ACC112 (cell line): ENCODE measurements around the gene ANXA2.
"Not testable (repeated sequence)": the region's sequence is repeated elsewhere in the genome, so short reads cannot be mapped to it uniquely, and the experiment has no call there.

ENCODE experiments used
- H2AFZ ChIP-seq: fragments of 200-600 bp; sonication (generic); one replicate; pipeline ENCODE4 v1.6.0; 2017; ENCODE audit warnings: antibody characterized with exemption, low read length; ENCODE audit not compliant: unreplicated experiment
- H3K27ac ChIP-seq: fragments of 200-600 bp; sonication (generic); 2 replicates; pipeline ENCODE4 v1.5.1; 2014; ENCODE audit warnings: low read depth, mild to moderate bottlenecking, antibody characterized with exemption, low read length, moderate library complexity
- H3K27me3 ChIP-seq: fragments of 200-600 bp; sonication (generic); 2 replicates; pipeline ENCODE4 v1.6.1; 2014; ENCODE audit warnings: mild to moderate bottlenecking, antibody characterized with exemption, low read length, moderate library complexity, mixed read lengths; ENCODE audit not compliant: insufficient read depth
- H3K36me3 ChIP-seq: fragments of 200-600 bp; sonication (generic); 2 replicates; pipeline ENCODE4 v1.6.1; 2016; ENCODE audit warnings: mild to moderate bottlenecking, antibody characterized with exemption, low read length, moderate library complexity, mixed read lengths; ENCODE audit not compliant: insufficient read depth
- H3K4me1 ChIP-seq: fragments of 200-600 bp; sonication (generic); one replicate; pipeline ENCODE4 v1.6.1; 2016; ENCODE audit warnings: low read length, mixed read lengths; ENCODE audit not compliant: insufficient read depth, unreplicated experiment, control insufficient read depth
- H3K4me3 ChIP-seq: fragments of 200-600 bp; sonication (generic); 2 replicates; pipeline ENCODE4 v1.5.1; 2014; ENCODE audit warnings: mild to moderate bottlenecking, low read depth, low read length
- H3K79me2 ChIP-seq: fragments of 200-600 bp; sonication (generic); one replicate; pipeline ENCODE4 v1.6.0; 2016; ENCODE audit warnings: low read length; ENCODE audit not compliant: control insufficient read depth, unreplicated experiment, insufficient read depth

Gene ANXA2

DNA sequence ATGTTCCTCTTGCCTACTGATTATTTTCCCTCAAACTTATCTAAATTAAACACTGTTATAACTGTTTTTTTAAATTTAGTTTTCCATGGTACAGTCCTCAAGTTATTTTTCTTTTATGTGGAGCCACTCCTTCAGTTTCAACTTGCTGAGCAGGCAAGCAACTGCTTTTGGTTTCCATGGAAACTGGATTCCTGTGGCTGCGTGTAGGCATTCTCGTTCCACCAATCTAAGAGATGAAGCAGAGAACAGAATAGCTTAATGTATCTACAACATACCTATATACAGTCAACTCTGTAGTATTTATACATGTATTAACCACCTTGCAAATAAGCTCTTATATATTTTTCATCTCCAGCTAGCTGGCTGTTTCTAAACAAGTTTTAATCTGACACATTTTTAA lies 25.8 kb upstream of the ANXA2 start:
- H3K36me3 ChIP-seq, result no peaks in the 10 kb centered on the region
- H3K4me3 ChIP-seq, result peak overlapping the region; percentile 44
- H3K4me1 ChIP-seq, result peaks cover 68% of the 10 kb centered on the region
- no peak overlapping the region for H2AFZ ChIP-seq
- H3K27me3 ChIP-seq, result no peaks in the 10 kb centered on the region
- peak overlapping the region; percentile 96 for H3K27ac ChIP-seq
- H3K79me2 ChIP-seq, result peaks cover 4% of the 10 kb centered on the region

- H3K4me1 ChIP-seq, result peaks cover 53% of the 10 kb centered on the region
- H3K27ac ChIP-seq, result peak overlapping the region; percentile 96
Measured at GRCh38 chr15:60421544-60421943, 23.8 kb upstream of the ANXA2 start.

GRCh38 chr15:60420203-60420716 lies 22.5 kb upstream of the ANXA2 start:
- Histone ChIP-seq H3K27me3 (no peaks in the 10 kb centered on the region), H3K36me3 (no peaks in the 10 kb centered on the region), H3K79me2 (no peaks in the 10 kb centered on the region), H3K4me3 (no peak overlapping the region), H2AFZ (no peak overlapping the region), H3K27ac (peak overlapping the region; percentile 96), H3K4me1 (peaks cover 49% of the 10 kb centered on the region)

More at GRCh38 chr15:60421544-60421943, 23.8 kb upstream of the ANXA2 start:
- Histone ChIP-seq H2AFZ (no peak overlapping the region), H3K4me3 (peak overlapping the region; percentile 34; the same call in 1 of the 2 replicates), H3K27me3 (no peaks in the 10 kb centered on the region), H3K36me3 (no peaks in the 10 kb centered on the region), H3K79me2 (peaks cover 4% of the 10 kb centered on the region)

DNA sequence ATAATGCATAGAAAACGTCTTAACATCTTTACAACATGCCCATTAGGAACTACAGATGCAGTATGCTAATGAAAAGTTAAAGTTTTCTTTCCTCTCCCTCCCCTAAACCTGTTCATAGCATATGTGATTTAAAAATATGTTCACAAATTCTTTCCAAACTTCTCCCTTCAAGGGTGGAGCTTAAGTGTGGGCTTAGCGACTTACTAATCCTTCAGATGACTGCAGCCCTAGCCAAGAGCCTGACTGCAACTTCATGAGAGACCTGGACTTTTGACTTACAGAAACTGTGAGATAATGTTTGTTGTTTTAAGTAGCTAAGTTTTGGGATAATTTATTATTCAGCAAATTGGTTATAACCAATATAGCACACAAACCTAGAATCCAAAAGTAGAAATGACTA lies 22.0 kb upstream of the ANXA2 start:
- Histone ChIP-seq H3K4me1 (peaks cover 49% of the 10 kb centered on the region), H3K27ac (no peak overlapping the region), H3K27me3 (no peaks in the 10 kb centered on the region), H3K79me2 (no peaks in the 10 kb centered on the region), H3K36me3 (no peaks in the 10 kb centered on the region), H2AFZ (no peak overlapping the region), H3K4me3 (no peak overlapping the region)

DNA sequence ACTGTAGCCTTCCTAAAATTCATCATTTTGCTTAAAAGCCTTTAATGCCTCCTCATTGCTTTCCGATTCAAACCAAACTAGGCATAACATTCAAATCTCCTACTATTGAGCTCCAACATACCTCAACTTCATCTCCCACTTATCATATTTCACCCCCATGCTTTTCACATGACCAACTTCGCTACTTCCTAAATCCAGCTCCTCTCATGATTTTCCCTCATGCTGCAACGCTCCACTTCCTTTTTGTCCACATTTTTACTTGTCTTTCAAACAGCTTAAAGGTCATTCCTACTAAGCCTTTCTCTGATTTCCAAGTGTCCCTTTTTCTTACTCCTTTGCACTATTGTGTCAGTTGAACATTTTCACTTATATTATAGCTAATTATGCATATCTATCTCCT lies 20.3 kb upstream of the ANXA2 start:
- H3K79me2 ChIP-seq, result no peaks in the 10 kb centered on the region
- H3K36me3 ChIP-seq, result no peaks in the 10 kb centered on the region
- H3K4me3 ChIP-seq, result no peak overlapping the region
- no peaks in the 10 kb centered on the region for H3K27me3 ChIP-seq
- H3K27ac ChIP-seq, result no peak overlapping the region
- peaks cover 50% of the 10 kb centered on the region for H3K4me1 ChIP-seq
- H2AFZ ChIP-seq, result no peak overlapping the region

DNA sequence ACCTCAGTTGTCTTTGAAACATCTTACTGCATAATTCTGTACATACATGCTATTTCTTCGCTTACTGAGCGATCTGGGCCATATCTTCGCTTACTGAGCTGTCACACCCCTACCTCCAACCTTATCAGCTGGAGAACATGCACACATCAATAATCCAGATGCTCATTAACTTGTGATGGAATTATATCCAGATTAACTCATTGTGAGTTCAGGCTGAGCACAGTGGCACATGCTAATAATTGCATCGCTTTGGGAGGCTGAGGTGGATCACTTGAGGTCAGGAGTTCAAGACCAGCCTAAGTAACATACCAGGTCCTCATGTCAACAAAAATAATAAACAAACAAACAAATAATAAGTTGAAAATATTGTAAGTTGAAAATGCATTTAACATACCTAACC lies 19.3 kb upstream of the ANXA2 start:
- H3K79me2 ChIP-seq, result no peaks in the 10 kb centered on the region
- no peak overlapping the region for H3K4me3 ChIP-seq
- H3K4me1 ChIP-seq, result peaks cover 44% of the 10 kb centered on the region
- no peaks in the 10 kb centered on the region for H3K36me3 ChIP-seq
- no peak overlapping the region for H2AFZ ChIP-seq
- H3K27ac ChIP-seq, result no peak overlapping the region
- H3K27me3 ChIP-seq, result no peaks in the 10 kb centered on the region

GRCh38 chr15:60416484-60416883 lies 18.7 kb upstream of the ANXA2 start:
- H2AFZ ChIP-seq, result no peak overlapping the region
- H3K27me3 ChIP-seq, result no peaks in the 10 kb centered on the region
- H3K4me3 ChIP-seq, result no peak overlapping the region
- no peak overlapping the region for H3K27ac ChIP-seq
- H3K79me2 ChIP-seq, result no peaks in the 10 kb centered on the region
- no peaks in the 10 kb centered on the region for H3K36me3 ChIP-seq
- peaks cover 40% of the 10 kb centered on the region for H3K4me1 ChIP-seq

- peaks cover 19% of the 10 kb centered on the region for H3K4me1 ChIP-seq
- no peaks in the 10 kb centered on the region for H3K36me3 ChIP-seq
- no peak overlapping the region for H3K4me3 ChIP-seq
- H3K27me3 ChIP-seq, result no peaks in the 10 kb centered on the region
- H3K79me2 ChIP-seq, result no peaks in the 10 kb centered on the region
- H2AFZ ChIP-seq, result peak overlapping the region; percentile 10
- no peak overlapping the region for H3K27ac ChIP-seq
Measured at GRCh38 chr15:60414016-60414682, 16.4 kb upstream of the ANXA2 start.

DNA sequence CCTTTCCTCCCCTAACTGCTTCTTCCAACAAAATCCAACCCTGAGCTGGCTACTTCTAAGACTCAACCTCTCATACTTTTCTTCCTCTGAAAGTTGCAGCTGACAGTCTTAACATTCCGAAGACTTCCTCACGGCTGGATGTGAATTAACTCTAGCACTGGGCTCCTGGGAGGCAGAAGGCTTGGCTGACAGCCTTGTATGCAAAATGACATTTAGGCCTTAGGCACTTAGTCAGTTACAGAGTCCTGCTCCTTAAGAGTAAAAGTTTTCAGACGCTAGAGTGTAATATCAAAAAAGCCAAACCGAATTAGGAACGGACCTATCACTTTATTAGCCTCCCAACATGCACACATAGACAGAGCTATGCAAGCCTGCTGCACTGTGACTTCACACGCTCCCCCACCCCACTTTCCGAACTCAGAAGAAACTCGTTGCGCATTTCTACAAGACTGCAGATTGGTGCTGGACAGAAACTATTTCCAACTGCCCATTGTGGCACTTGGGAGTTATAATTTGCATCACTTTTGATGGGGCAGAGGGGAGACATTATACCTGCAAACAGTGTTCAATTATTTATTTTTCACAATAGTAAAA lies 15.5 kb upstream of the ANXA2 start:
- H3K36me3 ChIP-seq, result no peaks in the 10 kb centered on the region
- 0 out of 2 replicates have a peak overlapping the region, but pooled peaks have one; percentile 13 for H3K27ac ChIP-seq
- H3K4me1 ChIP-seq, result peaks cover 26% of the 10 kb centered on the region
- no peaks in the 10 kb centered on the region for H3K79me2 ChIP-seq
- peak overlapping the region; percentile 28 for H2AFZ ChIP-seq
- H3K27me3 ChIP-seq, result no peaks in the 10 kb centered on the region
- H3K4me3 ChIP-seq, result no peak overlapping the region

DNA sequence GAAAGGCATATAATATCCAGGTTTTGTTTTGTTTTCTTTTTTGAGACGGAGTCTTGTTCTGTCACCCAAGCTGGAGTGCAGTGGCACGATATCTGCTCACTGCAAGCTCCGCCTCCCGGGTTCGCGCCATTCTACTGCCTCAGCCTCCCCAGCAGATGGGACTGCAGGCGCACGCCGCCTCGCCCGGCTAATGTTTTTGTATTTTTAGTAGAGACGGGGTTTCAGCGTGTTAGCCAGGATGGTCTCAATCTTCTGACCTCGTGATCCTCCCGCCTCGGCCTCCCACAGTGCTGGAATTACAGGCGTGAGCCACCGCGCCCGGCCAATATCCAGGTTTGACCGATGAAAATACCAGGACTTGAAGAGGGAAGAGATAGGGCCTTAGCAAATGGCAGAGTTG lies 15.0 kb upstream of the ANXA2 start:
- not testable (repeated sequence) for H3K4me3 ChIP-seq, H2AFZ ChIP-seq, H3K27me3 ChIP-seq, H3K36me3 ChIP-seq, H3K79me2 ChIP-seq
- Histone ChIP-seq H3K27ac (0 out of 2 replicates have a peak overlapping the region, but pooled peaks have one; percentile 13), H3K4me1 (peaks cover 32% of the 10 kb centered on the region)
